H1 (cell line): Measurements from ENCODE around the gene CRTC1. TPM values are rescaled to one million over a fixed set of nuclear protein-coding genes. Genes with fewer than 3 reads are reported as not detected.

ENCODE experiments used
- BCL11A ChIP-seq, 2 experiments: IDR thresholded peaks; one replicate each; pipeline ENCODE4 v1.6.1; 2011; ENCODE audit warnings: low read depth in 2 of 2, low read length in 2 of 2, mild to moderate bottlenecking in 2 of 2
- E2F6 ChIP-seq: IDR thresholded peaks from 2 replicates; pipeline ENCODE4 v1.6.1; 2012; ENCODE audit warnings: inconsistent platforms
- JUND ChIP-seq: IDR thresholded peaks from 2 replicates; pipeline ENCODE4 v1.6.1; 2011; ENCODE audit warnings: mild to moderate bottlenecking, improper control_type of control experiment, low read length
- KDM5A ChIP-seq: fragments of 200-600 bp; IDR thresholded peaks from 2 replicates; pipeline ENCODE4 v1.7.1; 2012; ENCODE audit warnings: mild to moderate bottlenecking, low read length, inconsistent platforms, mixed read lengths
- RBBP5 ChIP-seq: IDR thresholded peaks from 2 replicates; pipeline ENCODE4 v1.7.1; 2012; ENCODE audit warnings: low read depth, mild to moderate bottlenecking, inconsistent platforms, low read length, moderate library complexity, borderline replicate concordance
- TAF7 ChIP-seq: optimal IDR thresholded peaks from 2 replicates; pipeline ENCODE3; 2011; ENCODE audit warnings: low read depth, mild to moderate bottlenecking, inconsistent platforms, low read length, moderate library complexity, borderline replicate concordance
- polyA plus RNA-seq, 7 experiments: library from polyadenylated mRNA; depleted of rRNA in 3 of 7; stranded (reverse) in 5 of 7; unstranded in 2 of 7; fragments of >200 nt in 5 of 7; fragments of 200-250 nt in 2 of 7; gene quantifications; 1 replicate in 5 of 7; 2 replicates in 1 of 7; 4 replicates in 1 of 7; pipeline versions ENCODE4 v1.2.1 to v1.2.3, GENCODE V29; 2011 to 2013; ENCODE audit warnings: missing spikeins in 2 of 7, mixed read lengths in 2 of 7
- total RNA-seq: library from RNA; stranded (reverse); fragmentation: NEBNext Ultra II Directional; extraction: Animal tissue kit (Norgen Biotek cat#: 25700); gene quantifications from 2 replicates; pipeline ENCODE4 v1.2.1, GENCODE V29; 2021

The CRTC1 gene
- total and polyA plus RNA-seq, 2 of the 8 experiments (the other 6 are each of a cell fraction or from before 2014, with no cell fraction given) = 2.9 to 8.5 TPM

- no peak for TF ChIP-seq RBBP5
- no peak for TF ChIP-seq JUND
- no peak for TF ChIP-seq BCL11A (IDR thresholded peaks at IDR 0.05; ENCODE audit: low read depth in 2 of 2, low read length in 2 of 2)
- TF ChIP-seq TAF7 = no peak
- no peak for TF ChIP-seq E2F6
- TF ChIP-seq KDM5A = no peak
Observed at GRCh38 chr19:18716857-18717256, 33.4 kb downstream of the CRTC1 start (continued).
